GM12878 (cell line): Measurements from ENCODE around the gene HTRA2. TPM values are rescaled to one million over a fixed set of nuclear protein-coding genes. Genes with fewer than 3 reads are reported as not detected.

Experiments
- ATAC-seq: fragments of 200-7000 bp; cut with Tn5 transposase; 3 replicates; pipeline ENCODE4 v1.9.1; 2020; ENCODE audit warnings: mild to moderate bottlenecking, moderate library complexity
- BruUV-seq: library from RNA; stranded (reverse); fragments of 400-500 nt; replicated peaks from 2 replicates; lab custom pipeline; 2021; lab: Mats Ljungman, UMichigan
- CTCF ChIA-PET: fragments of 300-600 bp; sonication (Branson Sonifier 250); formaldehyde crosslinking; extraction: SDS; loops from one replicate; lab custom pipeline; 2021; ENCODE audit warnings: inconsistent platforms; lab: Yijun Ruan, JAX
- POLR2A ChIA-PET: fragments of 350-600 bp; formaldehyde crosslinking; extraction: SDS; loops from one replicate; lab custom pipeline; 2021; ENCODE audit warnings: inconsistent platforms; lab: Charles Lee
- RAD21 ChIA-PET: fragments of 300-600 bp; sonication (Branson Sonifier 250); formaldehyde crosslinking; loops from one replicate; lab custom pipeline; 2023; ENCODE audit warnings: antibody characterized with exemption; ENCODE audit not compliant: unreplicated experiment; lab: Charles Lee
- SMC1A ChIA-PET: fragments of 300-600 bp; sonication (Branson Sonifier 250); formaldehyde crosslinking; loops from one replicate; lab custom pipeline; 2023; ENCODE audit not compliant: unreplicated experiment, uncharacterized antibody; lab: Charles Lee
- DNase-seq: peaks from one replicate; pipeline ENCODE4 v3.0.0-alpha.2; 2011; ENCODE audit warnings: low read depth, low spot score
- FAIRE-seq: peaks from 3 replicates; lab custom pipeline; 2011; peaks lifted over from hg19 to GRCh38; lab: Jason Lieb, UNC
- H2AFZ ChIP-seq: 2 replicates; pipeline ENCODE4 v1.6.0; 2011; ENCODE audit warnings: low read depth, low read length, control low read depth; ENCODE audit not compliant: control insufficient read depth
- H3K27ac ChIP-seq: 2 replicates; pipeline ENCODE4 v1.5.1; 2011; ENCODE audit warnings: control low read depth; ENCODE audit not compliant: control insufficient read depth, insufficient read depth
- H3K27me3 ChIP-seq, 2 experiments: replicated peaks in 1 of 2; 2 replicates each; pipeline versions ENCODE4 v1.6.0 to v1.6.1; 2011; ENCODE audit warnings: low read length in 1 of 2; ENCODE audit not compliant: control insufficient read depth in 2 of 2, insufficient read depth in 2 of 2
- H3K36me3 ChIP-seq, 2 experiments: 2 replicates each; pipeline ENCODE4 v1.5.1; 2011; ENCODE audit warnings: low read length in 1 of 2; ENCODE audit not compliant: control insufficient read depth in 2 of 2, insufficient read depth in 2 of 2
- H3K4me1 ChIP-seq: 2 replicates; pipeline ENCODE4 v1.6.1; 2011; ENCODE audit warnings: mild to moderate bottlenecking, low read length, moderate library complexity, mixed read lengths; ENCODE audit not compliant: control insufficient read depth, insufficient read depth
- H3K4me2 ChIP-seq: 2 replicates; pipeline ENCODE4 v1.6.0; 2011; ENCODE audit warnings: control low read depth; ENCODE audit not compliant: control insufficient read depth, insufficient read depth
- H3K4me3 ChIP-seq: fragments of 200-600 bp; sonication (generic); 2 replicates; pipeline ENCODE4 v1.5.1; 2016
- H3K79me2 ChIP-seq: 2 replicates; pipeline ENCODE4 v1.6.0; 2011; ENCODE audit warnings: low read length; ENCODE audit not compliant: control insufficient read depth, insufficient read depth
- H3K9ac ChIP-seq: 2 replicates; pipeline ENCODE4 v1.8.0; 2011; ENCODE audit warnings: low read length, control low read depth, mixed read lengths; ENCODE audit not compliant: control insufficient read depth, insufficient read depth
- H3K9me3 ChIP-seq: replicated peaks from 3 replicates; pipeline ENCODE4 v1.5.1; 2011; ENCODE audit warnings: mild to moderate bottlenecking, low read length; ENCODE audit not compliant: control insufficient read depth, insufficient read depth
- H4K20me1 ChIP-seq: 2 replicates; pipeline ENCODE4 v1.6.0; 2011; ENCODE audit not compliant: control insufficient read depth, insufficient read depth
- BMI1 ChIP-seq: fragments of 450-650 bp; IDR thresholded peaks from 2 replicates; pipeline ENCODE4 v1.6.1; 2016; ENCODE audit warnings: mild to moderate bottlenecking, moderate library complexity, borderline replicate concordance
- ETV6 ChIP-seq, 2 experiments: fragments of 450-650 bp in 1 of 2; IDR thresholded peaks in 1 of 2; conservative IDR thresholded peaks in 1 of 2; 2 replicates each; pipeline ENCODE4 v1.6.1; 2014; ENCODE audit warnings: antibody characterized with exemption in 1 of 2, borderline replicate concordance in 1 of 2, low read depth in 1 of 2, mild to moderate bottlenecking in 1 of 2, moderate library complexity in 1 of 2
- RCOR1 ChIP-seq: conservative IDR thresholded peaks from 2 replicates; pipeline ENCODE4 v1.6.1; 2012; ENCODE audit warnings: low read depth, low read length, improper control_type of control experiment
- TCF12 ChIP-seq: IDR thresholded peaks from 2 replicates; pipeline ENCODE4 v1.6.1; 2011; ENCODE audit warnings: low read depth, mild to moderate bottlenecking, low read length
- TCF3 ChIP-seq: IDR thresholded peaks from 2 replicates; pipeline ENCODE4 v1.6.1; 2012; ENCODE audit warnings: low read depth, mild to moderate bottlenecking, low read length, borderline replicate concordance; ENCODE audit not compliant: insufficient read depth
- WGBS: methylation state at CpG from one replicate; pipeline ENCODE4 v1.1.6; 2016; ENCODE audit warnings: low lambda C conversion rate; ENCODE audit not compliant: insufficient replicate concordance, insufficient coverage; ENCODE audit errors: missing lambda C conversion rate; 5-methylcytosine and 5-hydroxymethylcytosine counted together
- in situ Hi-C: fragments of 300-500 bp; cut with MboI; formaldehyde crosslinking; loops from 9 replicates; pipeline ENCODE4 v1.14.3; 2018; ENCODE audit warnings: mixed read lengths
- intact Hi-C: fragments of 100-400 bp; cut with micrococcal nuclease; formaldehyde crosslinking; loops from one replicate; pipeline ENCODE4 v1.14.2; 2022; ENCODE audit not compliant: unreplicated experiment
- polyA plus RNA-seq, 11 experiments: library from polyadenylated mRNA; depleted of rRNA in 4 of 11; unstranded in 6 of 11; stranded (reverse) in 5 of 11; fragments of >200 nt; fragmentation: Nextera tagmentation in 4 of 11; fragmentation: Illumina TruSeq in 1 of 11; extraction: Ambion mirVana in 4 of 11; extraction: Trizol in 1 of 11; gene quantifications; 1 replicate in 1 of 11; 2 replicates in 10 of 11; pipeline versions ENCODE4 v1.2.1 to v1.2.3, GENCODE V29; 2011 to 2016; ENCODE audit warnings: inconsistent platforms in 2 of 11, missing spikeins in 2 of 11, low read depth in 1 of 11
- total RNA-seq, 4 experiments: library from RNA; depleted of rRNA in 3 of 4; stranded (reverse); fragments of >200 nt in 3 of 4; fragmentation: Illumina TruSeq in 1 of 4; extraction: Trizol in 1 of 4; gene quantifications; 2 replicates each; pipeline versions ENCODE4 v1.2.1 to v1.2.3, GENCODE V29; 2013 to 2021

HTRA2 gene
- total and polyA plus RNA-seq, 10 of the 15 experiments (the other 5 are each of a cell fraction or from before 2014, with no cell fraction given): 42.3 to 73.9 (median 54.6) TPM

DNA sequence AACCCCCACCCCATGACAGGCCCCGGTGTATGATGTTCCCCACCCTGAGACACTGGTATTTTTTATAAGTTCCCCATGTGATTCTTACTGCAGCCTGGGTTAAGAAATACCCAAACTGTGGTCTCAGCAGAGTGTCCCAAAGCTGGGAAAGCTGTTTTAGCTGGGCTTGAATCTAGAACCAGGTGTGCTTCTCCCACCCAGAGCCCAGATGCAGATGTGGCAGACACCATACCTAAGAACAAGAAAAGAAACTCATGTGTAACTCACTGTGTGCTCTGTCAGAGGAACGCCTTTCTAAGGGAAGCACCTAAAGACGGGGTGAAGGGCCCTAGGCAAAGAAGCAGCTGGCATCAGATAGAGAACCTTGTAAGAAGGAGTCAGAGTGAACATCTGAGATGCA is 48.7 kb downstream of the HTRA2 start:
- Histone ChIP-seq H3K27me3 (no peaks in the 10 kb centered on the region), H3K4me3 (no peak overlapping the region), H3K4me2 (peak overlapping the region; percentile 44), H3K36me3 (no peaks in the 10 kb centered on the region), H3K27ac (peak overlapping the region; percentile 34; the same call in 1 of the 2 replicates), H4K20me1 (no peaks in the 10 kb centered on the region), H3K79me2 (no peaks in the 10 kb centered on the region), H3K4me1 (peaks cover 42% of the 10 kb centered on the region), H2AFZ (peak overlapping the region; percentile 65; the same call in 1 of the 2 replicates), H3K9me3 (no peaks in the 10 kb centered on the region), H3K9ac (no peak overlapping the region)
- DNase-seq (no peak), FAIRE-seq (peak; percentile 38), ATAC-seq (peak; percentile 75)
- SMC1A ChIA-PET: interaction anchor here (1.0 to 16.6 kb wide), 10 partner anchors 8 to 96 kb away, joined by 3 to 371 read pairs (median 14); partner anchors contain the start of genes CCDC142, LOXL3, PCGF1 and TTC31
- intact Hi-C loops: no loop called here
- no TSS peak for BruUV-seq
- WGBS: 0% methylated on average over 3 of the region's 3 CpGs
- POLR2A ChIA-PET: interaction anchor here (0.7 to 25.0 kb wide), 4 partner anchors 12 to 46 kb away, joined by 3 to 441 read pairs (median 22); partner anchors contain the start of genes DOK1 and LOXL3
- TF ChIP-seq ETV6 (conservative IDR thresholded peaks at IDR 0.05 in 1 of 2, IDR thresholded peaks at IDR 0.05 in 1 of 2; ENCODE audit: borderline replicate concordance in 1 of 2, low read depth in 1 of 2) (0 out of 4 replicates have a peak, but pooled peaks of 1 of the 2 experiments have one; percentile 22), TCF12 (peak; percentile 73), RCOR1 (no peak), TCF3 (peak; percentile 70; the same call in 1 of the 2 replicates), BMI1 (no peak)
- CTCF ChIA-PET: interaction anchor here (0.6 to 17.4 kb wide), 9 partner anchors 8 to 399 kb away, joined by 3 to 281 read pairs (median 4); partner anchors contain the start of genes CCDC142, PCGF1 and TTC31
- RAD21 ChIA-PET: interaction anchor here (0.7 to 10.3 kb wide), 7 partner anchors 9 to 72 kb away, joined by 3 to 152 read pairs (median 6); partner anchors contain the start of gene LOXL3
- in situ Hi-C loops: no loop called here
